Endothelial cell of umbilical vein (primary cell): ENCODE measurements around the gene LDHB. TPM values are rescaled to one million over a fixed set of nuclear protein-coding genes. Genes with fewer than 3 reads are reported as not detected.

Source experiments
- BruUV-seq: library from RNA; stranded (reverse); fragments of 400-500 nt; replicated peaks from 2 replicates; lab custom pipeline; 2021; lab: Mats Ljungman, UMichigan
- CTCF ChIA-PET: fragments of 300-600, 350-600 bp; sonication (Branson Sonifier 250); formaldehyde crosslinking; loops from one replicate; lab custom pipeline; 2021; ENCODE audit warnings: antibody characterized with exemption, inconsistent platforms; lab: Charles Lee
- POLR2A ChIA-PET: fragments of 300-600, 350-600 bp; sonication (Branson Sonifier 250); formaldehyde crosslinking; loops from one replicate; lab custom pipeline; 2021; ENCODE audit warnings: antibody characterized with exemption, inconsistent platforms; lab: Charles Lee
- DNase-seq: peaks from one replicate; pipeline ENCODE4 v3.0.0-alpha.2; 2011; ENCODE audit warnings: low read depth, low spot score
- FAIRE-seq: peaks from 2 replicates; lab custom pipeline; 2011; peaks lifted over from hg19 to GRCh38; lab: Jason Lieb, UNC
- H2AFZ ChIP-seq: 2 replicates; pipeline ENCODE4 v1.6.0; 2012; ENCODE audit warnings: low read depth, low read length, control low read depth, inconsistent platforms
- H3K27ac ChIP-seq: 2 replicates; pipeline ENCODE4 v1.5.1; 2011; ENCODE audit warnings: low read depth, mild to moderate bottlenecking, control low read depth, low read length, moderate library complexity; ENCODE audit not compliant: insufficient read depth
- H3K27me3 ChIP-seq, 2 experiments: 2 replicates each; pipeline versions ENCODE4 v1.6.0 to v1.6.1; 2011; ENCODE audit warnings: low read length in 2 of 2, mixed read lengths in 1 of 2; ENCODE audit not compliant: control insufficient read depth in 2 of 2, insufficient read depth in 2 of 2
- H3K36me3 ChIP-seq, 2 experiments: 2 replicates in 1 of 2; 3 replicates in 1 of 2; pipeline ENCODE4 v1.5.1; 2011; ENCODE audit warnings: low read length in 2 of 2, mild to moderate bottlenecking in 1 of 2, moderate library complexity in 1 of 2; ENCODE audit not compliant: control insufficient read depth in 2 of 2, insufficient read depth in 2 of 2; ENCODE audit errors: extremely low read depth in 1 of 2
- H3K4me1 ChIP-seq: 3 replicates; pipeline ENCODE4 v1.5.1; 2011; ENCODE audit warnings: mild to moderate bottlenecking, low read length; ENCODE audit not compliant: control insufficient read depth, insufficient read depth; ENCODE audit errors: extremely low read depth
- H3K4me2 ChIP-seq: 2 replicates; pipeline ENCODE4 v1.6.1; 2011; ENCODE audit warnings: low read length, control low read depth, mixed read lengths; ENCODE audit not compliant: insufficient read depth
- H3K4me3 ChIP-seq, 3 experiments: fragments of 200-600 bp in 1 of 3; sonication (generic), shearing (Covaris generic) in 1 of 3; replicated peaks in 1 of 3; 2 replicates each; pipeline ENCODE4 v1.5.1; 2011 to 2016; ENCODE audit warnings: control low read depth in 3 of 3, low read length in 3 of 3, mild to moderate bottlenecking in 2 of 3, inconsistent platforms in 1 of 3, low read depth in 1 of 3, moderate library complexity in 1 of 3; ENCODE audit not compliant: insufficient read depth in 1 of 3
- H3K79me2 ChIP-seq: 2 replicates; pipeline ENCODE4 v1.6.0; 2012; ENCODE audit warnings: low read length, inconsistent platforms; ENCODE audit not compliant: control insufficient read depth, insufficient read depth
- H3K9ac ChIP-seq: replicated peaks from 2 replicates; pipeline ENCODE3; 2011; ENCODE audit warnings: low read length, control low read depth; ENCODE audit not compliant: insufficient read depth; ENCODE audit errors: extremely low read depth
- H3K9me1 ChIP-seq: replicated peaks from 3 replicates; pipeline ENCODE4 v1.6.0; 2011; ENCODE audit warnings: mild to moderate bottlenecking, low read length; ENCODE audit not compliant: control insufficient read depth, insufficient read depth; ENCODE audit errors: extremely low read depth
- H3K9me3 ChIP-seq: replicated peaks from 2 replicates; pipeline ENCODE4 v1.5.1; 2012; ENCODE audit warnings: low read length, inconsistent platforms; ENCODE audit not compliant: control insufficient read depth, insufficient read depth
- H4K20me1 ChIP-seq: replicated peaks from 2 replicates; pipeline ENCODE3; 2011; ENCODE audit warnings: mild to moderate bottlenecking, low read length; ENCODE audit not compliant: control insufficient read depth, insufficient read depth; ENCODE audit errors: extremely low read depth
- EZH2 ChIP-seq: IDR thresholded peaks from 2 replicates; pipeline ENCODE4 v1.6.1; 2012; ENCODE audit warnings: borderline replicate concordance, low read depth, mild to moderate bottlenecking, moderate library complexity, low read length, inconsistent platforms; ENCODE audit not compliant: severe bottlenecking
- FOS ChIP-seq: IDR thresholded peaks from 2 replicates; pipeline ENCODE4 v1.6.1; 2011; ENCODE audit warnings: mild to moderate bottlenecking, low read length, moderate library complexity, borderline replicate concordance; ENCODE audit not compliant: insufficient read depth
- GATA2 ChIP-seq: IDR thresholded peaks from 2 replicates; pipeline ENCODE4 v1.7.0; 2011; ENCODE audit warnings: low read depth, mild to moderate bottlenecking, moderate library complexity, mixed read lengths, low read length; ENCODE audit not compliant: insufficient read length, insufficient read depth
- JUN ChIP-seq: IDR thresholded peaks from 2 replicates; pipeline ENCODE4 v1.6.1; 2011; ENCODE audit warnings: borderline replicate concordance, low read depth; ENCODE audit not compliant: insufficient read length, insufficient read depth
- MAX ChIP-seq: IDR thresholded peaks from 2 replicates; pipeline ENCODE4 v1.6.1; 2011; ENCODE audit not compliant: insufficient read depth, insufficient read length
- MYC ChIP-seq: IDR thresholded peaks from one replicate; pipeline ENCODE4 v1.6.1; 2011; ENCODE audit warnings: mild to moderate bottlenecking, low read depth, low read length
- POLR2A ChIP-seq: IDR thresholded peaks from 2 replicates; pipeline ENCODE4 v1.6.1; 2012; ENCODE audit warnings: low read depth, mild to moderate bottlenecking, control low read depth, low read length
- POLR2AphosphoS5 ChIP-seq: IDR thresholded peaks from 2 replicates; pipeline ENCODE4 v1.6.1; 2012; ENCODE audit warnings: low read depth, mild to moderate bottlenecking, control low read depth, low read length, moderate library complexity; ENCODE audit not compliant: insufficient read depth
- dilution Hi-C: fragments of 300-500 bp; cut with MboI; formaldehyde crosslinking; loops from one replicate; pipeline ENCODE4 v1.15.0; 2019; ENCODE audit warnings: low sequenced_read_pairs; ENCODE audit not compliant: extremely low pct_ligation_motif_present
- intact Hi-C: fragments of 100-400 bp; cut with micrococcal nuclease; formaldehyde crosslinking; loops from one replicate; pipeline ENCODE4 v1.10.0; 2022
- polyA plus RNA-seq, 4 experiments: library from polyadenylated mRNA; depleted of rRNA in 3 of 4; stranded (reverse) in 3 of 4; unstranded in 1 of 4; fragments of >200 nt; gene quantifications; 2 replicates each; pipeline versions ENCODE4 v1.2.1 to v1.2.3, GENCODE V29; 2011 to 2012; ENCODE audit warnings: missing spikeins in 1 of 4
- total RNA-seq: library from RNA; stranded (reverse); gene quantifications from 2 replicates; pipeline ENCODE4 v1.2.3, GENCODE V29; 2021
- TF ChIP-seq, protein P1 (sequence below), 2 donors: IDR thresholded peaks; 1 replicate in 1 of 2; 2 replicates in 1 of 2; pipeline ENCODE4 v1.5.1; 2011; ENCODE audit warnings: low read length in 2 of 2, mild to moderate bottlenecking in 2 of 2, moderate library complexity in 2 of 2, control low read depth in 1 of 2, inconsistent platforms in 1 of 2, low read depth in 1 of 2; ENCODE audit not compliant: insufficient read depth in 1 of 2; ENCODE audit errors: extremely low read depth in 1 of 2

Gene LDHB
- total and polyA plus RNA-seq, 2 donors (not counting 3 experiments of a cell fraction or from before 2014, with no cell fraction given) = 437 to 670 TPM

DNA sequence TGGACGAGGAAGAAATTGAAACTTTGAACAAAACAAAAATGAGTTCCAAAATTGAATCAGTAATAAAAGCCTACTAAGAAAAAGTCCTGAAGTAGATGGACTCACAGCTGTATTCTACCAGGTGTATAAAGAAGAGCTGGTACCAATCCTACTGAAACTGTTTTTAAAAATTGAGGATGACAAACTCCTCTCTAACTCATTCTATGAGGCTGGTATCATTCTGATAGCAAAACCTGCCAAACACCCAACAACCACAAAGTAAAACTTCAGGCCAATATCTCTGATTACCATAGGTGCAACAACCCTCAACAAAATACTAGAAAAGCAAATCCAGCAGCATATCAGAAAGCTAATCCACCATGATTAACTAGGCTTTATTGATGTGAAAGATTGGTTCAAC is 33.9 kb upstream of the LDHB start:
- no peak for TF ChIP-seq MAX
- TF ChIP-seq POLR2A = no peak
- no peak for TF ChIP-seq JUN
- TF ChIP-seq GATA2 = no peak
- TF ChIP-seq, protein P1, sequence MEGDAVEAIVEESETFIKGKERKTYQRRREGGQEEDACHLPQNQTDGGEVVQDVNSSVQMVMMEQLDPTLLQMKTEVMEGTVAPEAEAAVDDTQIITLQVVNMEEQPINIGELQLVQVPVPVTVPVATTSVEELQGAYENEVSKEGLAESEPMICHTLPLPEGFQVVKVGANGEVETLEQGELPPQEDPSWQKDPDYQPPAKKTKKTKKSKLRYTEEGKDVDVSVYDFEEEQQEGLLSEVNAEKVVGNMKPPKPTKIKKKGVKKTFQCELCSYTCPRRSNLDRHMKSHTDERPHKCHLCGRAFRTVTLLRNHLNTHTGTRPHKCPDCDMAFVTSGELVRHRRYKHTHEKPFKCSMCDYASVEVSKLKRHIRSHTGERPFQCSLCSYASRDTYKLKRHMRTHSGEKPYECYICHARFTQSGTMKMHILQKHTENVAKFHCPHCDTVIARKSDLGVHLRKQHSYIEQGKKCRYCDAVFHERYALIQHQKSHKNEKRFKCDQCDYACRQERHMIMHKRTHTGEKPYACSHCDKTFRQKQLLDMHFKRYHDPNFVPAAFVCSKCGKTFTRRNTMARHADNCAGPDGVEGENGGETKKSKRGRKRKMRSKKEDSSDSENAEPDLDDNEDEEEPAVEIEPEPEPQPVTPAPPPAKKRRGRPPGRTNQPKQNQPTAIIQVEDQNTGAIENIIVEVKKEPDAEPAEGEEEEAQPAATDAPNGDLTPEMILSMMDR (IDR thresholded peaks at IDR 0.05; ENCODE audit: extremely low read depth in 1 of 2, insufficient read depth in 1 of 2, low read depth in 1 of 2, low read length in 2 of 2) = no peak
- TF ChIP-seq MYC = no peak
- TF ChIP-seq FOS = no peak
- TF ChIP-seq POLR2AphosphoS5 = no peak
- TF ChIP-seq EZH2 = no peak
- Histone ChIP-seq H3K79me2 (no peaks in the 10 kb centered on the region), H3K4me1 (no peaks in the 10 kb centered on the region), H3K9me1 (no peaks in the 10 kb centered on the region), H3K36me3 (no peaks in the 10 kb centered on the region), H4K20me1 (no peaks in the 10 kb centered on the region), H3K9me3 (no peaks in the 10 kb centered on the region), H3K27me3 (no peaks in the 10 kb centered on the region), H3K9ac (no peak overlapping the region), H3K4me2 (no peak overlapping the region), H2AFZ (no peak overlapping the region), H3K4me3 (no peak overlapping the region), H3K27ac (no peak overlapping the region)
- no peak for FAIRE-seq
- dilution Hi-C loops (no loop called here), intact Hi-C loops (no loop called here)
- POLR2A ChIA-PET = no interaction called here
- CTCF ChIA-PET = no interaction called here
- DNase-seq = no peak
- BruUV-seq = no TSS peak
